K562 (cell line): Measurements from ENCODE around the gene SHFL. TPM values are rescaled to one million over a fixed set of nuclear protein-coding genes. Genes with fewer than 3 reads are reported as not detected.

ENCODE experiments used
- CBX2 ChIP-seq: fragments of 200-600 bp; sonication (generic); IDR thresholded peaks from one replicate; pipeline ENCODE4 v1.6.1; 2012; ENCODE audit warnings: mild to moderate bottlenecking, low read length, inconsistent platforms; ENCODE audit not compliant: insufficient read depth, poor library complexity, severe bottlenecking
- CC2D1A ChIP-seq: fragments of 450-650 bp; IDR thresholded peaks from 2 replicates; pipeline ENCODE4 v1.6.1; 2017; ENCODE audit warnings: mild to moderate bottlenecking
- E2F1 ChIP-seq: sonication (generic); formaldehyde crosslinking; IDR thresholded peaks from 2 replicates; pipeline ENCODE4 v1.8.1; 2023; ENCODE audit warnings: mild to moderate bottlenecking, missing genetic modification reagents, moderate library complexity
- NFIC ChIP-seq: fragments of 450-650 bp; IDR thresholded peaks from 2 replicates; pipeline ENCODE4 v1.6.1; 2017; ENCODE audit warnings: mild to moderate bottlenecking, inconsistent platforms
- PRDM10 ChIP-seq: fragments of 450-650 bp; IDR thresholded peaks from 2 replicates; pipeline ENCODE4 v1.6.1; 2018; ENCODE audit not compliant: partially characterized antibody
- RBBP5 ChIP-seq: fragments of 200-600 bp; sonication (generic); IDR thresholded peaks from 2 replicates; pipeline ENCODE4 v1.6.1; 2012; ENCODE audit warnings: borderline replicate concordance, mild to moderate bottlenecking, low read length, control low read depth, inconsistent platforms; ENCODE audit not compliant: insufficient read depth, poor library complexity, severe bottlenecking
- RBM34 ChIP-seq: fragments of 200-400 bp; formaldehyde crosslinking; IDR thresholded peaks from 2 replicates; pipeline ENCODE4 v1.6.1; 2018; ENCODE audit warnings: low read length, borderline replicate concordance; ENCODE audit not compliant: insufficient read depth
- RREB1 ChIP-seq: fragments of 250-450 bp; sonication (Bioruptor Pico); IDR thresholded peaks from 2 replicates; pipeline ENCODE4 v1.4.0; 2020
- SMARCA5 ChIP-seq: fragments of 450-650 bp; IDR thresholded peaks from 2 replicates; pipeline ENCODE4 v1.6.1; 2016
- TBL1XR1 ChIP-seq, 2 experiments: IDR thresholded peaks; 2 replicates each; pipeline ENCODE4 v1.6.1; 2012; ENCODE audit warnings: improper control_type of control experiment in 2 of 2, low read length in 2 of 2, mild to moderate bottlenecking in 1 of 2
- ZEB2 ChIP-seq: fragments of 450-650 bp; IDR thresholded peaks from 2 replicates; pipeline ENCODE4 v1.6.1; 2016
- polyA plus RNA-seq, 8 experiments: library from polyadenylated mRNA; depleted of rRNA in 4 of 8; stranded (reverse) in 5 of 8; unstranded in 3 of 8; fragments of >200 nt; fragmentation: Nextera tagmentation in 2 of 8; fragmentation: Illumina TruSeq in 1 of 8; extraction: Ambion mirVana in 2 of 8; extraction: Trizol in 1 of 8; gene quantifications; 2 replicates each; pipeline versions ENCODE4 v1.2.1 to v1.2.3, GENCODE V29; 2011 to 2014; ENCODE audit warnings: inconsistent platforms in 1 of 8, missing spikeins in 1 of 8
- total RNA-seq, 7 experiments: library from RNA; depleted of rRNA in 6 of 7; stranded (reverse); fragments of >200 nt in 6 of 7; fragmentation: Illumina TruSeq in 2 of 7; extraction: Trizol in 2 of 7; gene quantifications; 2 replicates each; pipeline versions ENCODE4 v1.2.1 to v1.2.3, GENCODE V29; 2011 to 2021; ENCODE audit warnings: low replicate concordance in 1 of 7
- TF ChIP-seq, protein P1 (sequence below): fragments of 250-450 bp; sonication (Bioruptor Pico); IDR thresholded peaks from 2 replicates; pipeline ENCODE4 v1.4.0; 2020; ENCODE audit warnings: mild to moderate bottlenecking, moderate library complexity

SHFL gene
- total and polyA plus RNA-seq, 9 of the 15 experiments (the other 6 are each of a cell fraction or from before 2014, with no cell fraction given): 1.5 to 25.7 (median 13.0) TPM

DNA sequence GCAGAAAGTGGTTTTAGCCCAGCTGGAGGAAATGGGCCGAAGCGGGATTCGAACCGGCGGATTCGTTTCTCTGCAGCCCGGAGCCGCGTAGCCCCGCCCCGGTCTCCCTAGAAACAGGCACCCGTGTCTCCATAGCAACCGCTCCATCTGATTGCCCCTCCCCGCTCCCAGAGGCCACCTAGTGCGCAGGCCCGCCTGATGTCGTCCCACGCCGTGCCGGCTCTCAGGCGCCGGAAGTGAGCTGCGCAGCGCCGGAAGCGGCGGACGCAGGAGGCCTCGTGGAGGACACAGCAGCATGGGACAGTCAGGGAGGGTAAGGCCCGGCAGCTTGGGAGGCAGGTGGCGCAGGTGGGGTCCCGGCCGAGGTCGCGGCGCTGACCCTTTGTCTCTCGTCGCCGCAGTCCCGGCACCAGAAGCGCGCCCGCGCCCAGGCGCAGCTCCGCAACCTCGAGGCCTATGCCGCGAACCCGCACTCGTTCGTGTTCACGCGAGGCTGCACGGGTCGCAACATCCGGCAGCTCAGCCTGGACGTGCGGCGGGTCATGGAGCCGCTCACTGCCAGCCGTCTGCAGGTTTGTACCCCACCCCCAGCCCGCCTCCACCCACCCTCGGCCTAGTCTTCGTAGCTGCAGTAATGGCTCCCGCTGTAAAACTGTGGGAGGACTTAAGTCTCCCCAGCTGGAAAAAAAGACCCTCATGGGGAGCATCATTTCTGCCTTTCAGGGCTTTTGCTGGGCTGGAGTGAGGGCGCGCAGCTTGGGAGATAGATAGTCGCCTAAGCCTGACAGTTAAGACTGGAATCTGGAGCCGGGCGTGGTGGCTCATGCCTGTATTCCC, 20.2 kb downstream of the SHFL start, which contains the start of gene PPAN (continued):
- no peak for TF ChIP-seq PRDM10
- TF ChIP-seq CC2D1A: no peak
- no peak for TF ChIP-seq NFIC
- TF ChIP-seq TBL1XR1 (IDR thresholded peaks at IDR 0.05; ENCODE audit: low read length in 2 of 2): peak in 1 of 2 experiments; percentile 47; a peak in 1 of 4 replicates
- TF ChIP-seq ZEB2: no peak
- TF ChIP-seq RBM34: no peak
- TF ChIP-seq, protein P1, sequence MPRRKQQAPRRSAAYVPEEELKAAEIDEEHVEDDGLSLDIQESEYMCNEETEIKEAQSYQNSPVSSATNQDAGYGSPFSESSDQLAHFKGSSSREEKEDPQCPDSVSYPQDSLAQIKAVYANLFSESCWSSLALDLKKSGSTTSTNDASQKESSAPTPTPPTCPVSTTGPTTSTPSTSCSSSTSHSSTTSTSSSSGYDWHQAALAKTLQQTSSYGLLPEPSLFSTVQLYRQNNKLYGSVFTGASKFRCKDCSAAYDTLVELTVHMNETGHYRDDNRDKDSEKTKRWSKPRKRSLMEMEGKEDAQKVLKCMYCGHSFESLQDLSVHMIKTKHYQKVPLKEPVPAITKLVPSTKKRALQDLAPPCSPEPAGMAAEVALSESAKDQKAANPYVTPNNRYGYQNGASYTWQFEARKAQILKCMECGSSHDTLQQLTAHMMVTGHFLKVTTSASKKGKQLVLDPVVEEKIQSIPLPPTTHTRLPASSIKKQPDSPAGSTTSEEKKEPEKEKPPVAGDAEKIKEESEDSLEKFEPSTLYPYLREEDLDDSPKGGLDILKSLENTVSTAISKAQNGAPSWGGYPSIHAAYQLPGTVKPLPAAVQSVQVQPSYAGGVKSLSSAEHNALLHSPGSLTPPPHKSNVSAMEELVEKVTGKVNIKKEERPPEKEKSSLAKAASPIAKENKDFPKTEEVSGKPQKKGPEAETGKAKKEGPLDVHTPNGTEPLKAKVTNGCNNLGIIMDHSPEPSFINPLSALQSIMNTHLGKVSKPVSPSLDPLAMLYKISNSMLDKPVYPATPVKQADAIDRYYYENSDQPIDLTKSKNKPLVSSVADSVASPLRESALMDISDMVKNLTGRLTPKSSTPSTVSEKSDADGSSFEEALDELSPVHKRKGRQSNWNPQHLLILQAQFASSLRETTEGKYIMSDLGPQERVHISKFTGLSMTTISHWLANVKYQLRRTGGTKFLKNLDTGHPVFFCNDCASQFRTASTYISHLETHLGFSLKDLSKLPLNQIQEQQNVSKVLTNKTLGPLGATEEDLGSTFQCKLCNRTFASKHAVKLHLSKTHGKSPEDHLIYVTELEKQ: no peak
- TF ChIP-seq RREB1 (CRISPR knock-in tag): no peak
- no peak for TF ChIP-seq SMARCA5
- 0 out of 2 replicates have a peak, but pooled peaks have one; percentile 61 for TF ChIP-seq E2F1
- no peak for TF ChIP-seq CBX2
- TF ChIP-seq RBBP5: peak; percentile 88
